Measurements from ENCODE around the gene OPTN. TPM values are rescaled to one million over a fixed set of nuclear protein-coding genes. Genes with fewer than 3 reads are reported as not detected.

Gene OPTN
- total and polyA plus RNA-seq, 10 of the 15 experiments (the other 5 are each of a cell fraction or from before 2014, with no cell fraction given): 15.2 to 42.4 (median 25.5) TPM

DNA sequence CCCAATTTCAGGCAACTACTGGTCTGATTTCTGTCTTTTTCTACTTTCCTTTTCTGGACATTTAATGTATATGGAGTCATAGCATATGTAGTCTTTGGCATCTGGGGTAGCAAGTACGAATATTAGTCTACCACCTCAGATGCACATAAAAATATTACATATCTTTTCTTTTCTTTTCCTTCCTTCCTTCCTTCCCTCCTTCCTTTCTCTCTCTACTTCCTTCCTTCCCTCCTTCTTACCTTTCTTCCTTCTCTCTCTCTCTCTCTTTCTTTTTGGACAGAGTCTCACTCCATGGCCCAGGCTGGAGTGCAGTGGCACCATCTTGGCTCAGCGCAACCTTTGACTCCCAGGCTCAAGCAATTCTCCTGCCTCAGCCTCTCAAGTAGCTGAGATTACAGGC lies 4.0 kb upstream of the OPTN start:
- ChIA-PET CTCF (no interaction called here), RAD21 (ENCODE audit: unreplicated experiment) (no interaction called here), POLR2A (no interaction called here), SMC1A (ENCODE audit: uncharacterized antibody, unreplicated experiment) (no interaction called here)
- in situ Hi-C loops (cut with MboI): no loop called here
- no peak for ATAC-seq
- Histone ChIP-seq H3K27me3 (replicated peaks in 1 of 2; ENCODE audit: control insufficient read depth in 2 of 2, insufficient read depth in 2 of 2, low read length in 1 of 2) (no peaks in the 10 kb centered on the region), H2AFZ (ENCODE audit: control insufficient read depth, low read depth, low read length) (no peak overlapping the region), H3K79me2 (ENCODE audit: control insufficient read depth, insufficient read depth, low read length) (peaks cover 4% of the 10 kb centered on the region), H3K4me2 (ENCODE audit: control insufficient read depth, insufficient read depth) (no peak overlapping the region), H3K4me1 (ENCODE audit: control insufficient read depth, insufficient read depth, low read length) (no peaks in the 10 kb centered on the region), H3K9me3 (replicated peaks; ENCODE audit: control insufficient read depth, insufficient read depth, low read length) (no peaks in the 10 kb centered on the region), H3K36me3 (ENCODE audit: control insufficient read depth in 2 of 2, insufficient read depth in 2 of 2, low read length in 1 of 2) (no peaks in the 10 kb centered on the region), H3K9ac (ENCODE audit: control insufficient read depth, insufficient read depth, low read length) (no peak overlapping the region), H3K27ac (ENCODE audit: control insufficient read depth, insufficient read depth) (no peak overlapping the region), H4K20me1 (ENCODE audit: control insufficient read depth, insufficient read depth) (no peaks in the 10 kb centered on the region), H3K4me3 (no peak overlapping the region)
- intact Hi-C loops (cut with micrococcal nuclease; ENCODE audit: unreplicated experiment): no loop called here
- BruUV-seq (replicated peaks): no TSS peak
- no peak for DNase-seq (ENCODE audit: low read depth, low spot score)
- no peak for TF ChIP-seq EGR1 (IDR thresholded peaks at IDR 0.05; ENCODE audit: borderline replicate concordance in 1 of 2, low read depth in 2 of 2, low read length in 2 of 2)
- TF ChIP-seq KAT2A (conservative IDR thresholded peaks at IDR 0.05; ENCODE audit: control insufficient read depth, low read depth, low read length): no peak
- TF ChIP-seq, protein P1, sequence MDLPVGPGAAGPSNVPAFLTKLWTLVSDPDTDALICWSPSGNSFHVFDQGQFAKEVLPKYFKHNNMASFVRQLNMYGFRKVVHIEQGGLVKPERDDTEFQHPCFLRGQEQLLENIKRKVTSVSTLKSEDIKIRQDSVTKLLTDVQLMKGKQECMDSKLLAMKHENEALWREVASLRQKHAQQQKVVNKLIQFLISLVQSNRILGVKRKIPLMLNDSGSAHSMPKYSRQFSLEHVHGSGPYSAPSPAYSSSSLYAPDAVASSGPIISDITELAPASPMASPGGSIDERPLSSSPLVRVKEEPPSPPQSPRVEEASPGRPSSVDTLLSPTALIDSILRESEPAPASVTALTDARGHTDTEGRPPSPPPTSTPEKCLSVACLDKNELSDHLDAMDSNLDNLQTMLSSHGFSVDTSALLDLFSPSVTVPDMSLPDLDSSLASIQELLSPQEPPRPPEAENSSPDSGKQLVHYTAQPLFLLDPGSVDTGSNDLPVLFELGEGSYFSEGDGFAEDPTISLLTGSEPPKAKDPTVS (IDR thresholded peaks at IDR 0.05; ENCODE audit: low read depth, low read length): no peak
- TF ChIP-seq ZNF384 (IDR thresholded peaks at IDR 0.05; ENCODE audit: borderline replicate concordance, low read depth, low read length): no peak
- TF ChIP-seq BCL11A (IDR thresholded peaks at IDR 0.05; ENCODE audit: low read depth, low read length): no peak
- no peak for TF ChIP-seq POU2F2 (IDR thresholded peaks at IDR 0.05; ENCODE audit: borderline replicate concordance, low read depth, low read length)
- TF ChIP-seq MYC (IDR thresholded peaks at IDR 0.05; ENCODE audit: insufficient read depth, insufficient read length, insufficient replicate concordance, low read length, severe bottlenecking): no peak
- TF ChIP-seq MXI1 (IDR thresholded peaks at IDR 0.05; ENCODE audit: low read depth, low read length): no peak
- no peak for TF ChIP-seq ZNF24 (IDR thresholded peaks at IDR 0.05)
- TF ChIP-seq SIN3A (IDR thresholded peaks at IDR 0.05; ENCODE audit: low read depth, low read length): no peak
- no peak for TF ChIP-seq ATF7 (IDR thresholded peaks at IDR 0.05; ENCODE audit: low read depth)
- TF ChIP-seq RBBP5 (conservative IDR thresholded peaks at IDR 0.05): no peak
- no peak for TF ChIP-seq CBX5 (IDR thresholded peaks at IDR 0.05; ENCODE audit: low read depth)
- no peak for TF ChIP-seq RB1 (IDR thresholded peaks at IDR 0.05; ENCODE audit: borderline replicate concordance)
- no peak for TF ChIP-seq ZNF217 (IDR thresholded peaks at IDR 0.05)
- TF ChIP-seq ZBTB4 (CRISPR knock-in tag; IDR thresholded peaks at IDR 0.05): no peak
- TF ChIP-seq RAD51 (IDR thresholded peaks at IDR 0.05): no peak
- no peak for TF ChIP-seq EP300 (IDR thresholded peaks at IDR 0.05; ENCODE audit: borderline replicate concordance in 1 of 2, control insufficient read depth in 1 of 2, low read depth in 2 of 2, low read length in 2 of 2)
- no peak for FAIRE-seq
- 57% methylated on average over 2 of the region's 2 CpGs for WGBS (ENCODE audit: insufficient coverage, insufficient replicate concordance, low lambda C conversion rate, missing lambda C conversion rate)
